Colon (tissue), 2 donors: ENCODE data around the gene PRKACA.
"Not testable (repeated sequence)": the region's sequence is repeated elsewhere in the genome, so short reads cannot be mapped to it uniquely, and the experiment has no call there.

ENCODE experiments used
- FAIRE-seq: peaks from 2 replicates; lab custom pipeline; 2012; peaks lifted over from hg19 to GRCh38; lab: Jason Lieb, UNC
- donor health status: control.
- donor health status: control.

The PRKACA gene

GRCh38 chr19:14042659-14043608 lies 74.6 kb downstream of the PRKACA start:
- FAIRE-seq, result not testable (repeated sequence)
